GM13976 (cell line): Measurements from ENCODE around the gene UBR2.

Source experiments
- DNase-seq: peaks from one replicate; pipeline ENCODE4 v3.0.0; 2012; ENCODE audit warnings: low spot score
- CTCF ChIP-seq: IDR thresholded peaks from 2 replicates; pipeline ENCODE4 v1.5.1; 2012; ENCODE audit warnings: borderline replicate concordance, mild to moderate bottlenecking; ENCODE audit not compliant: insufficient read depth; ENCODE audit errors: extremely low read depth, missing control alignments, control extremely low read depth
- in situ Hi-C: fragments of 300-500 bp; cut with MboI; formaldehyde crosslinking; loops from one replicate; pipeline ENCODE4 v1.12.0; 2022; ENCODE audit warnings: low sequenced_read_pairs, mixed read lengths, inconsistent platforms; ENCODE audit not compliant: unreplicated experiment

UBR2 gene

GRCh38 chr6:42525206-42525605 lies 38.6 kb upstream of the UBR2 start:
- in situ Hi-C loops: no loop called here
- no peak for TF ChIP-seq CTCF
- no peak for DNase-seq

GRCh38 chr6:42526616-42527015 lies 37.2 kb upstream of the UBR2 start:
- TF ChIP-seq CTCF: no peak

DNA sequence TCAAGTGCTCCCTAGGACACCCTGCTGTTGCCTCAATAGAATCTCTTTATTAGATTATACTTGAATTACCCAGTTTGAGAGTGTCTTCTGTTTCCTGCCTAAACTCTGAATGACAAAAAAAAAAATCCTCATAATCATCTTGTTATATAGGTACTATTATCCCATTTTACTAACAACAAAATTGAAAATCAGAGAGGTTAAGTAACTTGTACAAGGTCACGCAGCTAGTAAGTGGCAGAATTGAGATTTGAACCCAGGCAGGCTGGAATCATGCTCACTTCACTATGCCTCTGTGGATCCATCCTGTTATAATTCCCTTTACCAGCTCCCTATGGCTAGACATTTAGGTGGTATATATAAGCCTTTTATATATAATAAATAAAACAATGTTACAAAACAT lies 36.6 kb upstream of the UBR2 start:
- in situ Hi-C loops: no loop called here
- no peak for DNase-seq
- TF ChIP-seq CTCF: no peak

More at GRCh38 chr6:42526616-42527015, 37.2 kb upstream of the UBR2 start:
- in situ Hi-C loops: no loop called here
- no peak for DNase-seq

DNA sequence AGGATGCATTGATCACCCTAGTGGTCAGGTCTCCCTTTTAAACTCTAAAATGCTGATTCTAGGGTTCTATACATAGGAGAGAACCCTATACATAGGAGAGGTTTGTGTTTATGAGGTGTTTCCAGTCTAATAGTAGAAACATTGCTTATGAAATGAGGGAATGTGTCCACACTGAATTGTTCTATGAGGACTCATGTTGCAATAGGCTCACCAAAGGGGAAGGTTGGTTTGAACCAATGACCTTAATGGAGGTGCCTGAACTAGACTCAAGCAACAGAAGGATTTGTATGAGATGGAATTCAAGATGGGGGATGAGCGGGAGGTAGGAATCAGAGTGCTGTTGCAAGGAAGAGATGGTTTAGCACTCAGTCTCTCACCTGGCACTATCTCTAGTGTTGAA lies 33.5 kb upstream of the UBR2 start:
- in situ Hi-C loops: no loop called here
- DNase-seq: no peak
- no peak for TF ChIP-seq CTCF

- in situ Hi-C loops: no loop called here
- TF ChIP-seq CTCF: no peak
- DNase-seq: no peak
Observed at GRCh38 chr6:42530751-42531150, 33.1 kb upstream of the UBR2 start.

- DNase-seq: peak; percentile 73
- in situ Hi-C loops: no loop called here
- peak; percentile 55 for TF ChIP-seq CTCF
Observed at GRCh38 chr6:42532038-42532669, 31.7 kb upstream of the UBR2 start.
